ENCODE data around the gene TMEM9.

DNA sequence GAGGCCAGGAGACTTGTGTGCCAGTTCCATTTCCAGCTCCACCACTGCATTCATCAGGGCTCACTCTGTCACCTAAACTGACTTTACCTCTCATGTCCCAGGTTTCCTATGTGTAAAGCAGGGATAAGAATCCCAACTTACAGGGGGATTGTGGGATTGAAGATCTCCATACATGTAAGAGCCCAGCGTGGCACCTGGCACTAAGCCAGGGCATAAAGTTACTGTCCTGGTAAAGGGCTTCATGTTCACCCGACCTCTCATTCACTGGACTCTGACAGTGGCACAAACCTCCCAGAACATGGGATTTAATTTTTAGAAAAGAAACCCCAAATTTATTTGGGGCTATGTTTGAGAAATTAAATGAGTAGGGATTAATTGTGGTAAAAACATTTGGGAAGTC lies 27.5 kb upstream of the TMEM9 start:
- TF ChIP-seq POLR2AphosphoS5 (IDR thresholded peaks at IDR 0.05): no peak
- no peak for TF ChIP-seq EP300 (IDR thresholded peaks at IDR 0.05)
- TF ChIP-seq POLR2A (IDR thresholded peaks at IDR 0.05): no peak
- no peak for TF ChIP-seq CTCF (IDR thresholded peaks at IDR 0.05)
